HCT116 (cell line): ENCODE results near the gene WDR59.

Source experiments
- CTCF ChIP-seq, 3 experiments: fragments of 200-600 bp in 1 of 3; sonication (generic) in 1 of 3; IDR thresholded peaks in 2 of 3; conservative IDR thresholded peaks in 1 of 3; 2 replicates each; pipeline ENCODE4 v1.5.1; 2012 to 2017; ENCODE audit warnings: low read depth in 2 of 3, low read length in 2 of 3, antibody characterized with exemption in 1 of 3, borderline replicate concordance in 1 of 3, control low read depth in 1 of 3, mild to moderate bottlenecking in 1 of 3, mixed read lengths in 1 of 3, mixed run types in 1 of 3, moderate library complexity in 1 of 3; ENCODE audit not compliant: insufficient read depth in 1 of 3
- RAD21 ChIP-seq: IDR thresholded peaks from 2 replicates; pipeline ENCODE4 v1.6.1; 2012; ENCODE audit warnings: low read depth, mild to moderate bottlenecking
- YY1 ChIP-seq: IDR thresholded peaks from 2 replicates; pipeline ENCODE4 v1.6.1; 2011; ENCODE audit warnings: low read length, low read depth, moderate library complexity, mild to moderate bottlenecking; ENCODE audit not compliant: insufficient replicate concordance; ENCODE audit errors: extremely low read depth

- TF ChIP-seq CTCF (IDR thresholded peaks at IDR 0.05 in 2 of 3, conservative IDR thresholded peaks at IDR 0.05 in 1 of 3; ENCODE audit: borderline replicate concordance in 1 of 3, insufficient read depth in 1 of 3, low read depth in 2 of 3, low read length in 2 of 3) (no peak), RAD21 (no peak), YY1 (no peak)
Observed at GRCh38 chr16:74903901-74904678, 80.8 kb downstream of the WDR59 start.
